ENCODE measurements around the gene MPV17L2. TPM values are rescaled to one million over a fixed set of nuclear protein-coding genes. Genes with fewer than 3 reads are reported as not detected.

The MPV17L2 gene
- total RNA-seq, result 50.1 and 70.9 TPM in 2 replicates

DNA sequence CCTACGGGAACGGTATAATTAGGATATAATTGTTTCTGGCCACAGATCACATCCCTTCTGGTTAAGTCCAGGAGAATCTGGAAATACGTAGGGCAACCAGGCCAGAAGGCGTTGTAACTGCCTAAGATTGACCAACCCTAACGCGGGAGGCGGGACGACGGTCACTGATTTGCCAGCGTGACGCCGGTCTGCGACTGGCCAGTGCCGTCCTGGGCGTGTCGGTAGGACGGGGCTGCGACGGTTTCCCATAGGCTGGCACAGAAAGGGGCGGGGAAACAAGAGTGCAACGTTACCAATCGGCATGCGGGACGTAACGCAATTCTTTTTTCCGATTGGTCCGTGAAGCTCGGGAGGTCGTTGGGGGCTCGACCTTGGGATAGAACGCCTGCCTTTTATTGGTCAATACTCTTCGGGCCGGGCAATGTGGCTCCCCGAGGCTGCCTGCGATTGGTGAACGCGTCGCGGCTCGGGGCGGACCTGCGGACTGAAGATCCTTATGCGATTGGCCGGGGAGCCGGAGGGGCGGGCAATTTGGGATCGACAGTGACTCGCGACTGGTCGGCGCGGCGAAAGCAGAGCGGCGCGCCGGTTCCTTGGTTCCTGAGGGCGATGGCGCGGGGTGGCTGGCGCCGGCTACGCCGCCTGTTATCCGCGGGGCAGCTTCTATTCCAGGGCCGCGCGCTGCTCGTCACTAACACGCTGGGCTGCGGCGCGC lies at the start of gene MPV17L2:
MPV17L2 (plus strand) TSS at position 546 of the 715 bp plus-strand sequence; CDS start at position 610, 64 bp downstream.
- TF ChIP-seq CTCF (conservative IDR thresholded peaks at IDR 0.05; ENCODE audit: low read depth, low read length), result no peak
- DNase-seq (ENCODE audit: low read depth), result peak; percentile 98
- peak within 1 kb of the TSS; percentile 94 for H3K4me3 ChIP-seq (ENCODE audit: low read depth, low read length)

- no peak for TF ChIP-seq CTCF (conservative IDR thresholded peaks at IDR 0.05; ENCODE audit: low read depth, low read length)
- DNase-seq (ENCODE audit: low read depth), result no peak
- H3K4me3 ChIP-seq (ENCODE audit: low read depth, low read length), result no peak overlapping the region
Observed at GRCh38 chr19:18143902-18144301, 49.1 kb upstream of the MPV17L2 start.

DNA sequence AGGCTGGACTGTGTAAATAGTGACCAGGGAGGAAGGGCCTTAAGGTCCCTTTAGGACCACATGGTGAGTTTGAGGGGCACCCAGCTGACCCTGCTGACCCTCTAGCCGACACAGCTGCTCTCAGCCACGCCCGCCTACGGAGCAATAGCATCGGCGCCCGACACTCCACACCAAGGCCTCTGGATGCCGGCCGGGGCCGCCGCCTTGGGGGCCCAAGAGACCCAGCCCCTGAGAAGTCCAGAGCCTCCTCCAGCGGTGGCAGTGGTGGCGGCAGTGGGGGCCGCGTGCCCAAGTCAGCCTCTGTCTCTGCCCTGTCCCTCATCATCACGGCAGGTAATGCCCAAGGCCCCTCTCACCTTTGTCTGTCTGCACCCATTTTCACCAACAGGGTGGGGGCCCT lies 48.7 kb upstream of the MPV17L2 start:
- DNase-seq (ENCODE audit: low read depth), result no peak
- H3K4me3 ChIP-seq (ENCODE audit: low read depth, low read length), result no peak overlapping the region
- TF ChIP-seq CTCF (conservative IDR thresholded peaks at IDR 0.05; ENCODE audit: low read depth, low read length), result no peak

DNA sequence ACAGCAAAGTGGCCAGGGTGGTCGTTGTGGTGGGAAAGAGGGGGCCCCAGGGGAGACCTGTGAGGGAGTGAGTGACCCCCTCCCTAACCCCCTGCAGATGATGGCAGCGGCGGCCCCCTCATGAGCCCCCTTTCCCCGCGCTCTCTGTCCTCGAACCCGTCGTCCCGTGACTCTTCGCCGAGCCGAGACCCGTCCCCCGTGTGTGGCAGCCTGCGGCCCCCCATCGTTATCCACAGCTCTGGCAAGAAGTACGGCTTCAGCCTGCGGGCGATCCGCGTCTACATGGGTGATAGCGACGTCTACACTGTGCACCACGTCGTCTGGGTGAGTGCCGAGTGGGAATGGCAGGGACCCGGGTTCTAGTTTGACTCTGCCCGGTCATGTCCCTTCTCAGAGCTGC lies 48.1 kb upstream of the MPV17L2 start:
- no peak overlapping the region for H3K4me3 ChIP-seq (ENCODE audit: low read depth, low read length)
- DNase-seq (ENCODE audit: low read depth), result no peak
- TF ChIP-seq CTCF (conservative IDR thresholded peaks at IDR 0.05; ENCODE audit: low read depth, low read length), result no peak

DNA sequence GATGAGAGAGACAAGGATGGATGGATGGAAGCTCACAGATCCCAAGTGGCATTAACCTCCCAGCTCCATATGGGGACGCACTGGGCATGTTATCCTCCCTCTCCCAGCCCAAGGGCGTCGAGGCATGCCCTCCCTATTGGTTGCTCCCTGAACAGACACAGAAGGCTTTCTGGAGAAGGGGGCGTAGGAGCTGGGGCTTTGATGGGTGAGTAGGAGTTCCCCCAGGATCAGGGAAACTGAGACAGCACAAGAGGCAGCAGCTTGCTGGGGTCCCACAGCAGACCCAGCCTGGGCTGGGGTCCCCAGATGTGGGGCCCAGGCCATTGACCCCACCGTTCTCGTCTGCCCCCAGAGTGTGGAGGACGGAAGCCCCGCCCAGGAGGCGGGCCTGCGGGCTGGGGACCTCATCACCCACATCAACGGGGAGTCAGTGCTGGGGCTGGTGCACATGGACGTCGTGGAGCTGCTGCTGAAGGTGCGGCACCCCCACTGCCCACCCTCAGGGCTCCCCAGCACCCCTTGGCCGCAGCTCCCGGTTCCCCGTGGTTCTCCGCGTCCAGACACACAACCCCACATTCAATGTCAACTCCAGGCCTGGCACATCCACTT lies 47.5 kb upstream of the MPV17L2 start:
- no peak for TF ChIP-seq CTCF (conservative IDR thresholded peaks at IDR 0.05; ENCODE audit: low read depth, low read length)
- DNase-seq (ENCODE audit: low read depth), result no peak
- H3K4me3 ChIP-seq (ENCODE audit: low read depth, low read length), result no peak overlapping the region

DNA sequence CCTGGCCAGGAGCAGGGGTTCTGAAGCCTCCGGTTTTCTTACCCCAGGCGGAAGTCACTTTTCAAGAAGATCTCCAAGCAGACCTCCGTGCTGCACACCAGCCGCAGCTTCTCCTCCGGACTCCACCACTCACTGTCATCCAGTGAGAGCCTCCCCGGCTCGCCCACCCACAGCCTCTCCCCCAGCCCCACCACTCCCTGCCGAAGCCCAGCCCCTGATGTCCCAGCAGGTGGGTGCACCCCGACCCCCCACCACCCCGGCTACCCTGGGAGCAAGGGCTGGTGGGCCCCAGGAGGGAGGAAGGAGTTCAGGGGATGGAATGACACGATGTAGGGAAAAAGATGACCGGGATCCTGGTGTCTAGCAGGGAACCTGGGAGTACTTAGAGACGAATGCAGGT lies 45.6 kb upstream of the MPV17L2 start:
- H3K4me3 ChIP-seq (ENCODE audit: low read depth, low read length), result no peak overlapping the region
- DNase-seq (ENCODE audit: low read depth), result no peak
- TF ChIP-seq CTCF (conservative IDR thresholded peaks at IDR 0.05; ENCODE audit: low read depth, low read length), result no peak

DNA sequence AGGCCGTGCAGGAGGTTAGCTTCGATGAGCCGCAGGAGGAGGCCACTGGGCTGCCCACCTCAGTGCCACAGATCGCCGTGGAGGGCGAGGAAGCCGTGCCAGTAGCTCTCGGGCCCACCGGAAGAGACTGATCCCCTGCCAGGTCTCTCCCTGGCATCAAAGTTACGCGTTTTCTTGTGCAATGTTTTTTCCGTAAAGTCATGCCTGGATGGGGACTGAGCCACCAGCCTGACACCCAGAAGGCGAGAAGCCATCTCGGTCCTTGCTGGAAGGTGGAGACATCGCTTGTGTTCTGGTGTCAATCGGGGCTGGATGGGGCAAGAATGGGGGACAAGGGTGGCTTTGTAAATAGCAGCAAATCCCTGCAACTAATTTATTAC lies 43.4 kb upstream of the MPV17L2 start:
- H3K4me3 ChIP-seq (ENCODE audit: low read depth, low read length), result no peak overlapping the region
- DNase-seq (ENCODE audit: low read depth), result no peak
- TF ChIP-seq CTCF (conservative IDR thresholded peaks at IDR 0.05; ENCODE audit: low read depth, low read length), result no peak

Data from epithelial cell of proximal tubule (primary cell).